GM20000 (cell line): Measurements from ENCODE around the gene LIN37.

ENCODE experiments used
- DNase-seq: peaks from one replicate; pipeline ENCODE4 v3.0.0; 2012; ENCODE audit warnings: low spot score
- TF ChIP-seq, protein P1 (sequence below): IDR thresholded peaks from 2 replicates; pipeline ENCODE4 v1.5.1; 2012; ENCODE audit warnings: mild to moderate bottlenecking, control low read depth; ENCODE audit errors: extremely low read depth, missing control alignments

LIN37 gene

DNA sequence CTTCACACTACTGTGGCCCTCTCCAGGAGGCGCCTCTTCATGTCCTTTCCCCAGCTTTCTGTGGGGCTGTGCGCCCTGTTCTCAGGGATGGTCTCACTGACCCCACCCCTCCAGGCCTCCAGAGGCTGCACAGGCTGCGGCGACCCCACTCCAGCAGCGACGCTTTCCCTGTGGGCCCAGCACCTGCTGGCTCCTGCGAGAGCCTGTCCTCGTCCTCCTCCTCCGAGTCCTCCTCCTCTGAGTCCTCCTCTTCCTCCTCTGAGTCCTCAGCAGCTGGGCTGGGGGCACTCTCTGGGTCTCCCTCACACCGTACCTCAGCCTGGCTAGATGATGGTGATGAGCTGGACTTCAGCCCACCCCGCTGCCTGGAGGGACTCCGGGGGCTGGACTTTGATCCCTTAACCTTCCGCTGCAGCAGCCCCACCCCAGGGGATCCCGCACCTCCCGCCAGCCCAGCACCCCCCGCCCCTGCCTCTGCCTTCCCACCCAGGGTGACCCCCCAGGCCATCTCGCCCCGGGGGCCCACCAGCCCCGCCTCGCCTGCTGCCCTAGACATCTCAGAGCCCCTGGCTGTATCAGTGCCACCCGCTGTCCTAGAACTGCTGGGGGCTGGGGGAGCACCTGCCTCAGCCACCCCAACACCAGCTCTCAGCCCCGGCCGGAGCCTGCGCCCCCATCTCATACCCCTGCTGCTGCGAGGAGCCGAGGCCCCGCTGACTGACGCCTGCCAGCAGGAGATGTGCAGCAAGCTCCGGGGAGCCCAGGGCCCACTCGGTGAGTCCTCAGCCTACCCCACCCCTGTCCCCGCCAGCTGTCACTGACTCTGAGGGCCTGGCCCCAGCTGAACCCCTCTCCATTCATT lies 38.2 kb downstream of the LIN37 start:
- TF ChIP-seq, protein P1, sequence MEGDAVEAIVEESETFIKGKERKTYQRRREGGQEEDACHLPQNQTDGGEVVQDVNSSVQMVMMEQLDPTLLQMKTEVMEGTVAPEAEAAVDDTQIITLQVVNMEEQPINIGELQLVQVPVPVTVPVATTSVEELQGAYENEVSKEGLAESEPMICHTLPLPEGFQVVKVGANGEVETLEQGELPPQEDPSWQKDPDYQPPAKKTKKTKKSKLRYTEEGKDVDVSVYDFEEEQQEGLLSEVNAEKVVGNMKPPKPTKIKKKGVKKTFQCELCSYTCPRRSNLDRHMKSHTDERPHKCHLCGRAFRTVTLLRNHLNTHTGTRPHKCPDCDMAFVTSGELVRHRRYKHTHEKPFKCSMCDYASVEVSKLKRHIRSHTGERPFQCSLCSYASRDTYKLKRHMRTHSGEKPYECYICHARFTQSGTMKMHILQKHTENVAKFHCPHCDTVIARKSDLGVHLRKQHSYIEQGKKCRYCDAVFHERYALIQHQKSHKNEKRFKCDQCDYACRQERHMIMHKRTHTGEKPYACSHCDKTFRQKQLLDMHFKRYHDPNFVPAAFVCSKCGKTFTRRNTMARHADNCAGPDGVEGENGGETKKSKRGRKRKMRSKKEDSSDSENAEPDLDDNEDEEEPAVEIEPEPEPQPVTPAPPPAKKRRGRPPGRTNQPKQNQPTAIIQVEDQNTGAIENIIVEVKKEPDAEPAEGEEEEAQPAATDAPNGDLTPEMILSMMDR: no peak
- no peak for DNase-seq

DNA sequence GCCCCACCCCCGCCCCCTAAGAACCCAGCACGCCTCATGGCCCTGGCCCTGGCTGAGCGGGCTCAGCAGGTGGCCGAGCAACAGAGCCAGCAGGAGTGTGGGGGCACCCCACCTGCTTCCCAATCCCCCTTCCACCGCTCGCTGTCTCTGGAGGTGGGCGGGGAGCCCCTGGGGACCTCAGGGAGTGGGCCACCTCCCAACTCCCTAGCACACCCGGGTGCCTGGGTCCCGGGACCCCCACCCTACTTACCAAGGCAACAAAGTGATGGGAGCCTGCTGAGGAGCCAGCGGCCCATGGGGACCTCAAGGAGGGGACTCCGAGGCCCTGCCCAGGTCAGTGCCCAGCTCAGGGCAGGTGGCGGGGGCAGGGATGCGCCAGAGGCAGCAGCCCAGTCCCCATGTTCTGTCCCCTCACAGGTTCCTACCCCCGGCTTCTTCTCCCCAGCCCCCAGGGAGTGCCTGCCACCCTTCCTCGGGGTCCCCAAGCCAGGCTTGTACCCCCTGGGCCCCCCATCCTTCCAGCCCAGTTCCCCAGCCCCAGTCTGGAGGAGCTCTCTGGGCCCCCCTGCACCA lies 38.9 kb downstream of the LIN37 start:
- TF ChIP-seq, protein P1: no peak
- DNase-seq: no peak

DNA sequence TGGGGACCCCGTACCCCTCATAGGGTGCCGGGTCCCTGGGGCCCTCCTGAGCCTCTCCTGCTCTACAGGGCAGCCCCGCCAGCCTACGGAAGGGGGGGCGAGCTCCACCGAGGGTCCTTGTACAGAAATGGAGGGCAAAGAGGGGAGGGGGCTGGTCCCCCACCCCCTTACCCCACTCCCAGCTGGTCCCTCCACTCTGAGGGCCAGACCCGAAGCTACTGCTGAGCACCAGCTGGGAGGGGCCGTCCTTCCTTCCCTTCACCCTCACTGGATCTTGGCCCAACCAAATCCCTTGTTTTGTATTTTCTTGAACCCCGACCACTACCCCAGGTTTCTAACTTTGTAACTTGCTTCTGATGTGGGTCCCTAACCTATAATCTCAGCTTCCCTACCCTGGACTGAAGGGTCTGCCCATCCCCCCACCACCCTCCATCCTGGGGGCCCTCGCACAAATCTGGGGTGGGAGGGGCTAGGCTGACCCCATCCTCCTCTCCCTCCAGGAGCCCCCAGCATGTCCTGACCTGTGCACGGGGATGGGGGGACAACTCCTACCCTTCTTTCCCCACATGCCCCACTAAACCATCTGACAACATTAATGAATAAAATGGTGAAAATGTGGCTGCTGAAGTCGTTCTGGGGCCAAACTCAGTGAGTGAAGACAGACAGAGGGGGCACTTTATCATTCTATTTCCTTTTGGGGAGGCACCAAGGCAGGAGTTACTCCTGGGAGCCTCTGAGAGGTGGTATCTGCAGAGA lies 40.0 kb downstream of the LIN37 start:
- TF ChIP-seq, protein P1: no peak
- no peak for DNase-seq

DNA sequence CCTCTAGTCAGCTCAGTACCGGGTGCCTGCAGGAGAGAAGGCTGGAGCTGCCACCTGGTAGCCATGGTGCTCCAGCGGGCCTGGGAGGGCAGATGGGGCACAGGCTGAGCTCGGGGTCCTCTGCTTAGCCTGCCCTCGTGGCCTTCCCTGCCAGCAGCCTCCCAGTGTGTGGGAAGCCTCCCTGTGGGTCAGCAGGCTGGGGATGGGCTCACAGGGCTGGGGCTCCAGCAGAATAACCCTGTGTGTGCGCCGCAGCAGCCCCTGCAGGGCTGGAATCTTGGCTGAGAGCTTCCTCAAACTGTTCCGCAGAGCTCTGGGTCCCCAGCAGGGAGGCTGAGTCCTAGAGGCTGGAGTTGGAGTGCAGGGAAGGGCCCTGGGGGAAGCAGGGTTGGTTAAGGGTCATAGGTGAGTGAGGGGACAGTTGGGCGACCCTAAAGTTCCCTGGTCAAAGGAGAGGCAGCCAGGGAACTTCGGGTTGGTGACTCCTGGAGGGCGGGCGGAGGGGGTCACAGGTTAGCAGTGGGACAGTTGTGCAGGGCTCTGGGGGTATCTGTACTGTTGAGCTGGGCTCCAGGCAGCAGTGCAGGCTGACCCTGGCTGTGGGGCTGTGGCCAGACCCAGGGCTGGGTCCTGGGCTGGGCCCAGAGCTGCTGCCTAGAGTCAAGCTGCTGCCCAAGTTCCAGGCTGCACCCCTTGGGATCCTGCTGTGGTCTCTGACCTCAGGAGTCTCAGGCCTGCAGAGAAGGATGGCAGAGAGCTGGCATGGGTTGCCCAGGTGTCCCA lies 41.0 kb downstream of the LIN37 start:
- TF ChIP-seq, protein P1: no peak
- DNase-seq: no peak

DNA sequence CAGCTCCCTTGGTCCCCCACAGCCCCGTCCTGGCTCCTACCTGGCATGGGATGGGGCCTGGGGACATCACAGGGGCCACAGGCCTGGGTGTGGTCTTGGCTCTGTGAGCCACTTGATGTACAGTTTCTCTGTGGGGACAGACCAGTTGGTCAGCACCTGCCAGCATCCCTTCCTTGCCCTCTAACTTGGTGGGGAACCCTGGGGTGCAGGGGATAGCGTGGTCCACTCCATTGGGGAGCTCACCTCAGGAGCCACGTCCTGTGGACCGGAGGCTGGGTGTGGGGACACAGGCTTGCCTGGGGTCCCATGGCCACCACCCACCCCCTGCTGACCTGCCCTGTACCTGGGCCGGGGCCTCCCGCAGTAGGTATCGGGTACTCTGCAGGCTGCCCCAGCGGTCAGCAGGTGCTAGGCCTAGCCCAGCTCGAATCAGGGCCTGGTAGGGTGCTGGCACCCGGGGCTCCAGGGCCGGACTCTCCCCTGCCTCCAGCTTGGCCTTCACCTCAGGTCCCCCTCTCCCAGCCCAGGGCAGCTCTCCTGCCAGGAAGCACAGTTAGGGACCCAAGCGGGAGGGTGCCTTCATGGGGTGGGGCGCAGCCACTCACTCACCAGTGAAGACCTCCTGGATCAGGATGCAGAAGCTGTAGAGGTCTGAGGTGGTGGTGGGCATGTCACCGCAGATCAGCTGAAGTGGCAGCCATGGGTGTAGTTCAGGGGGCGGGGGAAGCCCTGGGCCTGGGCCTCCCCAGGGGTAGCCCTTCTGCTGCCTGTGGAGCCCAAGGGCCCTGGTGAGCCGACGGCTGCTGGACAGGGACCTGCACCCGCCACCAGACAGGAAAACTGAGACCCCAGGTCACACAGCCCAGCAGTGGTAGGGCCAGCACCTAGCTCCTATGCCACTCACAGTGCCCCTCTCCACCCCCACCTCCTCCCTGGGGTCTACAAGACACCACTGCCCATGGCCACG lies 41.9 kb downstream of the LIN37 start:
- TF ChIP-seq, protein P1: no peak
- no peak for DNase-seq
